Stimulated activated naive CD8-positive, alpha-beta T cell treated with anti-CD3 and anti-CD28 coated beads, Interleukin-15, Interleukin-2, amounts not matched to agents 100 U/mL and 50 U/mL, for 24 hours (primary cell): Measurements from ENCODE around the gene GTF3C1.

Experiments used
- ATAC-seq: fragments of 150-1000 bp; cut with Tn5 transposase; one replicate; pipeline ENCODE4 v1.10.0; 2021
- DNase-seq: peaks from one replicate; pipeline ENCODE4 v3.0.0; 2021

GTF3C1 gene

GRCh38 chr16:27566417-27566816, 16.7 kb upstream of the GTF3C1 start:
- ATAC-seq = no peak
- no peak for DNase-seq

GRCh38 chr16:27564224-27564623, 14.5 kb upstream of the GTF3C1 start:
- DNase-seq (no peak), ATAC-seq (no peak)

GRCh38 chr16:27561216-27561615, 11.5 kb upstream of the GTF3C1 start:
- ATAC-seq (no peak), DNase-seq (no peak)

- DNase-seq = no peak
- no peak for ATAC-seq
Observed at GRCh38 chr16:27558932-27559331, 9.2 kb upstream of the GTF3C1 start.

GRCh38 chr16:27558434-27558833, 8.7 kb upstream of the GTF3C1 start:
- DNase-seq = no peak

GRCh38 chr16:27556471-27556870, 6.8 kb upstream of the GTF3C1 start:
- ATAC-seq (no peak), DNase-seq (no peak)

More at GRCh38 chr16:27558434-27558833, 8.7 kb upstream of the GTF3C1 start:
- no peak for ATAC-seq

GRCh38 chr16:27551036-27551435, 1.3 kb upstream of the GTF3C1 start:
- ATAC-seq (no peak), DNase-seq (no peak)

- ATAC-seq (no peak), DNase-seq (no peak)
Observed at GRCh38 chr16:27550582-27550920, 838 bp upstream of the GTF3C1 start.

GRCh38 chr16:27549464-27549745, 308 bp downstream of the GTF3C1 start:
- DNase-seq (no peak), ATAC-seq (peak; percentile 24)

- ATAC-seq (no peak), DNase-seq (no peak)
Observed at GRCh38 chr16:27547851-27548250, 1.9 kb downstream of the GTF3C1 start.

GRCh38 chr16:27547134-27547533, 2.6 kb downstream of the GTF3C1 start:
- DNase-seq (no peak), ATAC-seq (no peak)

- DNase-seq = no peak
- no peak for ATAC-seq
Observed at GRCh38 chr16:27544671-27545070, 5.0 kb downstream of the GTF3C1 start.

- DNase-seq = no peak
- ATAC-seq = no peak
Observed at GRCh38 chr16:27543801-27544200, 5.9 kb downstream of the GTF3C1 start.

- ATAC-seq (no peak), DNase-seq (no peak)
Observed at GRCh38 chr16:27539636-27540035, 10.1 kb downstream of the GTF3C1 start.

- DNase-seq (no peak), ATAC-seq (no peak)
Observed at GRCh38 chr16:27539120-27539519, 10.6 kb downstream of the GTF3C1 start.

GRCh38 chr16:27538528-27538927, 11.2 kb downstream of the GTF3C1 start:
- ATAC-seq (no peak), DNase-seq (no peak)

- DNase-seq (no peak), ATAC-seq (no peak)
Observed at GRCh38 chr16:27534256-27534655, 15.5 kb downstream of the GTF3C1 start.

GRCh38 chr16:27531826-27532800, 17.6 kb downstream of the GTF3C1 start:
- ATAC-seq = no peak
- DNase-seq = no peak

GRCh38 chr16:27531186-27531585, 18.5 kb downstream of the GTF3C1 start:
- DNase-seq = no peak
- ATAC-seq = no peak

- ATAC-seq (no peak), DNase-seq (no peak)
Observed at GRCh38 chr16:27529962-27530361, 19.8 kb downstream of the GTF3C1 start.

- no peak for DNase-seq
- no peak for ATAC-seq
Observed at GRCh38 chr16:27528294-27528693, 21.4 kb downstream of the GTF3C1 start.

- ATAC-seq (no peak), DNase-seq (no peak)
Observed at GRCh38 chr16:27526180-27526579, 23.5 kb downstream of the GTF3C1 start.

- no peak for DNase-seq
- ATAC-seq = no peak
Observed at GRCh38 chr16:27522173-27522707, 27.5 kb downstream of the GTF3C1 start.
